Neural progenitor cell (in vitro differentiated cells): ENCODE measurements around the gene TTYH3.

Experiments used
- CTCF ChIP-seq: fragments of 200-600 bp; sonication (generic); IDR thresholded peaks from 2 replicates; pipeline ENCODE4 v1.5.1; 2017; ENCODE audit warnings: antibody characterized with exemption, mild to moderate bottlenecking
- EZH2 ChIP-seq: fragments of 200-600 bp; sonication (generic); IDR thresholded peaks from 2 replicates; pipeline ENCODE4 v1.6.1; 2017; ENCODE audit warnings: antibody characterized with exemption, mild to moderate bottlenecking, moderate library complexity
- EZH2phosphoT487 ChIP-seq: fragments of 200-600 bp; sonication (generic); IDR thresholded peaks from 2 replicates; pipeline ENCODE4 v1.6.1; 2017; ENCODE audit warnings: antibody characterized with exemption

- TF ChIP-seq CTCF: no peak
- no peak for TF ChIP-seq EZH2
- TF ChIP-seq EZH2phosphoT487: no peak
Observed at GRCh38 chr7:2606539-2606936, 25.2 kb upstream of the TTYH3 start.
